WTC11 (cell line): ENCODE measurements around the gene PADI1. TPM values are rescaled to one million over a fixed set of nuclear protein-coding genes. Genes with fewer than 3 reads are reported as not detected.

Experiments
- ATAC-seq: fragments of 200-7000 bp; cut with Tn5 transposase; 2 replicates; pipeline ENCODE4 v1.10.0; 2021; ENCODE audit warnings: mild to moderate bottlenecking, moderate library complexity
- CTCF ChIA-PET: fragments of 300-600 bp; sonication (Branson Sonifier 250); formaldehyde crosslinking; loops from one replicate; lab custom pipeline; 2021; ENCODE audit warnings: antibody characterized with exemption; lab: Charles Lee
- POLR2A ChIA-PET: fragments of 350-600 bp; sonication (Branson Sonifier 250); formaldehyde crosslinking; loops from one replicate; lab custom pipeline; 2021; ENCODE audit warnings: antibody characterized with exemption; lab: Charles Lee
- DNase-seq: peaks from one replicate; pipeline ENCODE4 v3.0.0; 2021; ENCODE audit warnings: low spot score
- H3K27ac Mint-ChIP-seq: 2 replicates; pipeline ENCODE4 v1.8.0; 2021; ENCODE audit warnings: mixed read lengths
- H3K27me3 Mint-ChIP-seq: 2 replicates; pipeline ENCODE4 v1.8.0; 2021; ENCODE audit warnings: low read depth, mild to moderate bottlenecking, moderate library complexity, mixed read lengths
- H3K36me3 Mint-ChIP-seq: 2 replicates; pipeline ENCODE4 v1.8.0; 2021; ENCODE audit warnings: mixed read lengths
- H3K4me1 Mint-ChIP-seq: 2 replicates; pipeline ENCODE4 v1.8.0; 2022; ENCODE audit warnings: mixed read lengths
- H3K4me3 Mint-ChIP-seq: 2 replicates; pipeline ENCODE4 v1.8.0; 2021; ENCODE audit warnings: mild to moderate bottlenecking, moderate library complexity, mixed read lengths
- H3K9me3 Mint-ChIP-seq: 2 replicates; pipeline ENCODE4 v1.8.0; 2021; ENCODE audit warnings: mixed read lengths
- AR ChIP-seq: fragments of 250-450 bp; sonication (Bioruptor Pico); IDR thresholded peaks from 2 replicates; pipeline ENCODE4 v1.9.0; 2021; ENCODE audit warnings: mild to moderate bottlenecking
- CBFB ChIP-seq: sonication (generic); formaldehyde crosslinking; IDR thresholded peaks from 2 replicates; pipeline ENCODE4 v1.8.1; 2022; ENCODE audit warnings: mild to moderate bottlenecking, low read depth, missing genetic modification reagents
- CREM ChIP-seq: sonication (generic); formaldehyde crosslinking; IDR thresholded peaks from 2 replicates; pipeline ENCODE4 v1.8.1; 2022; ENCODE audit warnings: mild to moderate bottlenecking, missing genetic modification reagents, moderate library complexity
- ESRRA ChIP-seq: sonication (generic); formaldehyde crosslinking; IDR thresholded peaks from 2 replicates; pipeline ENCODE4 v1.8.1; 2022; ENCODE audit warnings: mild to moderate bottlenecking, missing genetic modification reagents, borderline replicate concordance
- FOXJ3 ChIP-seq: sonication (generic); formaldehyde crosslinking; IDR thresholded peaks from 2 replicates; pipeline ENCODE4 v1.9.0; 2021; ENCODE audit warnings: missing genetic modification reagents, mild to moderate bottlenecking, borderline replicate concordance
- FOXK1 ChIP-seq: sonication (generic); formaldehyde crosslinking; IDR thresholded peaks from 2 replicates; pipeline ENCODE4 v1.8.0; 2022; ENCODE audit warnings: mild to moderate bottlenecking, moderate library complexity, missing genetic modification reagents
- IRF2 ChIP-seq: sonication (generic); formaldehyde crosslinking; IDR thresholded peaks from 2 replicates; pipeline ENCODE4 v1.8.0; 2022; ENCODE audit warnings: low read depth, missing genetic modification reagents, borderline replicate concordance
- KAT7 ChIP-seq: sonication (generic); formaldehyde crosslinking; IDR thresholded peaks from 2 replicates; pipeline ENCODE4 v1.8.1; 2023; ENCODE audit warnings: missing genetic modification reagents, mild to moderate bottlenecking, borderline replicate concordance
- NR2C2 ChIP-seq: sonication (generic); formaldehyde crosslinking; IDR thresholded peaks from 2 replicates; pipeline ENCODE4 v1.8.0; 2022; ENCODE audit warnings: mild to moderate bottlenecking, missing genetic modification reagents
- TCF7 ChIP-seq: sonication (generic); formaldehyde crosslinking; IDR thresholded peaks from 2 replicates; pipeline ENCODE4 v1.8.0; 2022; ENCODE audit warnings: mild to moderate bottlenecking, low read depth, missing genetic modification reagents, moderate library complexity
- TEAD1 ChIP-seq: sonication (generic); formaldehyde crosslinking; IDR thresholded peaks from 2 replicates; pipeline ENCODE4 v1.8.0; 2022; ENCODE audit warnings: mild to moderate bottlenecking, missing genetic modification reagents
- TP53 ChIP-seq: sonication (generic); formaldehyde crosslinking; IDR thresholded peaks from 2 replicates; pipeline ENCODE4 v1.8.1; 2023; ENCODE audit warnings: mild to moderate bottlenecking, missing genetic modification reagents
- ZNF263 ChIP-seq: sonication (generic); formaldehyde crosslinking; IDR thresholded peaks from 2 replicates; pipeline ENCODE4 v1.8.1; 2022; ENCODE audit warnings: low read depth, mild to moderate bottlenecking, moderate library complexity, missing genetic modification reagents
- ZNF317 ChIP-seq: sonication (generic); formaldehyde crosslinking; IDR thresholded peaks from 2 replicates; pipeline ENCODE4 v1.8.1; 2023; ENCODE audit warnings: low read depth, mild to moderate bottlenecking, moderate library complexity, missing genetic modification reagents, borderline replicate concordance
- ZNF416 ChIP-seq: fragments of 250-450 bp; sonication (Bioruptor Pico); IDR thresholded peaks from 2 replicates; pipeline ENCODE4 v1.9.0; 2021; ENCODE audit warnings: mild to moderate bottlenecking, inconsistent platforms
- total RNA-seq: library from RNA; stranded (reverse); gene quantifications from 3 replicates; pipeline ENCODE4 v1.2.3, GENCODE V29; 2021
- TF ChIP-seq, protein P1 (sequence below): fragments of 200-600 bp; IDR thresholded peaks from 2 replicates; pipeline ENCODE4 v1.8.0; 2022; ENCODE audit warnings: antibody characterized with exemption
- TF ChIP-seq, protein P2 (sequence below): sonication (generic); formaldehyde crosslinking; IDR thresholded peaks from 2 replicates; pipeline ENCODE4 v1.8.1; 2023; ENCODE audit warnings: mild to moderate bottlenecking, missing genetic modification reagents, moderate library complexity
- TF ChIP-seq, protein P3 (sequence below): sonication (generic); formaldehyde crosslinking; IDR thresholded peaks from 2 replicates; pipeline ENCODE4 v1.8.1; 2022; ENCODE audit warnings: low read depth, missing genetic modification reagents, borderline replicate concordance
- TF ChIP-seq, protein P4 (sequence below): fragments of 250-450 bp; sonication (Bioruptor Pico); IDR thresholded peaks from 2 replicates; pipeline ENCODE4 v1.9.0; 2021; ENCODE audit warnings: moderate library complexity, mild to moderate bottlenecking, inconsistent platforms, borderline replicate concordance
- TF ChIP-seq, protein P5 (sequence below): sonication (generic); formaldehyde crosslinking; IDR thresholded peaks from 2 replicates; pipeline ENCODE4 v1.8.0; 2022; ENCODE audit warnings: missing genetic modification reagents
- TF ChIP-seq, protein P6 (sequence below): sonication (generic); formaldehyde crosslinking; IDR thresholded peaks from 2 replicates; pipeline ENCODE4 v1.8.1; 2023; ENCODE audit warnings: mild to moderate bottlenecking, missing genetic modification reagents, borderline replicate concordance

The PADI1 gene
- total RNA-seq, 1 experiment from 2014 or later: 0.15 TPM

GRCh38 chr1:17205652-17206051 lies 724 bp downstream of the PADI1 start:
- Mint-ChIP-seq H3K4me1 (peaks cover 17% of the 10 kb centered on the region), H3K9me3 (no peaks in the 10 kb centered on the region), H3K4me3 (no peak overlapping the region), H3K36me3 (no peaks in the 10 kb centered on the region), H3K27me3 (peaks cover 2% of the 10 kb centered on the region; the same call in 1 of the 2 replicates), H3K27ac (no peak overlapping the region)
- TF ChIP-seq, protein P1, sequence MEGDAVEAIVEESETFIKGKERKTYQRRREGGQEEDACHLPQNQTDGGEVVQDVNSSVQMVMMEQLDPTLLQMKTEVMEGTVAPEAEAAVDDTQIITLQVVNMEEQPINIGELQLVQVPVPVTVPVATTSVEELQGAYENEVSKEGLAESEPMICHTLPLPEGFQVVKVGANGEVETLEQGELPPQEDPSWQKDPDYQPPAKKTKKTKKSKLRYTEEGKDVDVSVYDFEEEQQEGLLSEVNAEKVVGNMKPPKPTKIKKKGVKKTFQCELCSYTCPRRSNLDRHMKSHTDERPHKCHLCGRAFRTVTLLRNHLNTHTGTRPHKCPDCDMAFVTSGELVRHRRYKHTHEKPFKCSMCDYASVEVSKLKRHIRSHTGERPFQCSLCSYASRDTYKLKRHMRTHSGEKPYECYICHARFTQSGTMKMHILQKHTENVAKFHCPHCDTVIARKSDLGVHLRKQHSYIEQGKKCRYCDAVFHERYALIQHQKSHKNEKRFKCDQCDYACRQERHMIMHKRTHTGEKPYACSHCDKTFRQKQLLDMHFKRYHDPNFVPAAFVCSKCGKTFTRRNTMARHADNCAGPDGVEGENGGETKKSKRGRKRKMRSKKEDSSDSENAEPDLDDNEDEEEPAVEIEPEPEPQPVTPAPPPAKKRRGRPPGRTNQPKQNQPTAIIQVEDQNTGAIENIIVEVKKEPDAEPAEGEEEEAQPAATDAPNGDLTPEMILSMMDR: no peak
- TF ChIP-seq TCF7 (CRISPR knock-in tag) (no peak), NR2C2 (CRISPR knock-in tag) (no peak), AR (no peak), ZNF317 (CRISPR knock-in tag) (no peak), CREM (CRISPR knock-in tag) (no peak), FOXJ3 (CRISPR knock-in tag) (no peak), ESRRA (CRISPR knock-in tag) (no peak), KAT7 (no peak), FOXK1 (CRISPR knock-in tag) (no peak), IRF2 (CRISPR knock-in tag) (no peak), CBFB (CRISPR knock-in tag) (no peak), ZNF416 (CRISPR knock-in tag) (no peak)
- TF ChIP-seq, protein P2, sequence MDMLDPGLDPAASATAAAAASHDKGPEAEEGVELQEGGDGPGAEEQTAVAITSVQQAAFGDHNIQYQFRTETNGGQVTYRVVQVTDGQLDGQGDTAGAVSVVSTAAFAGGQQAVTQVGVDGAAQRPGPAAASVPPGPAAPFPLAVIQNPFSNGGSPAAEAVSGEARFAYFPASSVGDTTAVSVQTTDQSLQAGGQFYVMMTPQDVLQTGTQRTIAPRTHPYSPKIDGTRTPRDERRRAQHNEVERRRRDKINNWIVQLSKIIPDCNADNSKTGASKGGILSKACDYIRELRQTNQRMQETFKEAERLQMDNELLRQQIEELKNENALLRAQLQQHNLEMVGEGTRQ: no peak
- TF ChIP-seq, protein P3, sequence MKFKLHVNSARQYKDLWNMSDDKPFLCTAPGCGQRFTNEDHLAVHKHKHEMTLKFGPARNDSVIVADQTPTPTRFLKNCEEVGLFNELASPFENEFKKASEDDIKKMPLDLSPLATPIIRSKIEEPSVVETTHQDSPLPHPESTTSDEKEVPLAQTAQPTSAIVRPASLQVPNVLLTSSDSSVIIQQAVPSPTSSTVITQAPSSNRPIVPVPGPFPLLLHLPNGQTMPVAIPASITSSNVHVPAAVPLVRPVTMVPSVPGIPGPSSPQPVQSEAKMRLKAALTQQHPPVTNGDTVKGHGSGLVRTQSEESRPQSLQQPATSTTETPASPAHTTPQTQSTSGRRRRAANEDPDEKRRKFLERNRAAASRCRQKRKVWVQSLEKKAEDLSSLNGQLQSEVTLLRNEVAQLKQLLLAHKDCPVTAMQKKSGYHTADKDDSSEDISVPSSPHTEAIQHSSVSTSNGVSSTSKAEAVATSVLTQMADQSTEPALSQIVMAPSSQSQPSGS (CRISPR knock-in tag): no peak
- TF ChIP-seq, protein P4, sequence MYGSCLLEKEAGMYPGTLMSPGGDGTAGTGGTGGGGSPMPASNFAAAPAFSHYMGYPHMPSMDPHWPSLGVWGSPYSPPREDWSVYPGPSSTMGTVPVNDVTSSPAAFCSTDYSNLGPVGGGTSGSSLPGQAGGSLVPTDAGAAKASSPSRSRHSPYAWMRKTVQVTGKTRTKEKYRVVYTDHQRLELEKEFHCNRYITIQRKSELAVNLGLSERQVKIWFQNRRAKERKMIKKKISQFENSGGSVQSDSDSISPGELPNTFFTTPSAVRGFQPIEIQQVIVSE (CRISPR knock-in tag): no peak
- CTCF ChIA-PET: no interaction called here
- ATAC-seq (no peak), DNase-seq (no peak)
- POLR2A ChIA-PET: no interaction called here

GRCh38 chr1:17206196-17206595 lies 1.3 kb downstream of the PADI1 start:
- peaks cover 14% of the 10 kb centered on the region for H3K4me1 Mint-ChIP-seq
- no peak overlapping the region for H3K4me3 Mint-ChIP-seq
- H3K27ac Mint-ChIP-seq: no peak overlapping the region
- DNase-seq (no peak), ATAC-seq (no peak)
- H3K9me3 Mint-ChIP-seq: no peaks in the 10 kb centered on the region
- H3K27me3 Mint-ChIP-seq: peaks cover 2% of the 10 kb centered on the region; the same call in 1 of the 2 replicates
- POLR2A ChIA-PET: no interaction called here
- no peaks in the 10 kb centered on the region for H3K36me3 Mint-ChIP-seq
- CTCF ChIA-PET: interaction anchor here (2.0 kb wide), 1 partner anchor 31 kb away, joined by 5 read pairs; no protein-coding TSS in a partner anchor
- TF ChIP-seq ZNF263 (CRISPR knock-in tag) (no peak), TEAD1 (CRISPR knock-in tag) (no peak), TP53 (no peak), FOXK1 (CRISPR knock-in tag) (no peak)
- TF ChIP-seq, protein P5, sequence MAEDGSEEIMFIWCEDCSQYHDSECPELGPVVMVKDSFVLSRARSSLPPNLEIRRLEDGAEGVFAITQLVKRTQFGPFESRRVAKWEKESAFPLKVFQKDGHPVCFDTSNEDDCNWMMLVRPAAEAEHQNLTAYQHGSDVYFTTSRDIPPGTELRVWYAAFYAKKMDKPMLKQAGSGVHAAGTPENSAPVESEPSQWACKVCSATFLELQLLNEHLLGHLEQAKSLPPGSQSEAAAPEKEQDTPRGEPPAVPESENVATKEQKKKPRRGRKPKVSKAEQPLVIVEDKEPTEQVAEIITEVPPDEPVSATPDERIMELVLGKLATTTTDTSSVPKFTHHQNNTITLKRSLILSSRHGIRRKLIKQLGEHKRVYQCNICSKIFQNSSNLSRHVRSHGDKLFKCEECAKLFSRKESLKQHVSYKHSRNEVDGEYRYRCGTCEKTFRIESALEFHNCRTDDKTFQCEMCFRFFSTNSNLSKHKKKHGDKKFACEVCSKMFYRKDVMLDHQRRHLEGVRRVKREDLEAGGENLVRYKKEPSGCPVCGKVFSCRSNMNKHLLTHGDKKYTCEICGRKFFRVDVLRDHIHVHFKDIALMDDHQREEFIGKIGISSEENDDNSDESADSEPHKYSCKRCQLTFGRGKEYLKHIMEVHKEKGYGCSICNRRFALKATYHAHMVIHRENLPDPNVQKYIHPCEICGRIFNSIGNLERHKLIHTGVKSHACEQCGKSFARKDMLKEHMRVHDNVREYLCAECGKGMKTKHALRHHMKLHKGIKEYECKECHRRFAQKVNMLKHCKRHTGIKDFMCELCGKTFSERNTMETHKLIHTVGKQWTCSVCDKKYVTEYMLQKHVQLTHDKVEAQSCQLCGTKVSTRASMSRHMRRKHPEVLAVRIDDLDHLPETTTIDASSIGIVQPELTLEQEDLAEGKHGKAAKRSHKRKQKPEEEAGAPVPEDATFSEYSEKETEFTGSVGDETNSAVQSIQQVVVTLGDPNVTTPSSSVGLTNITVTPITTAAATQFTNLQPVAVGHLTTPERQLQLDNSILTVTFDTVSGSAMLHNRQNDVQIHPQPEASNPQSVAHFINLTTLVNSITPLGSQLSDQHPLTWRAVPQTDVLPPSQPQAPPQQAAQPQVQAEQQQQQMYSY (CRISPR knock-in tag): no peak
- TF ChIP-seq, protein P6, sequence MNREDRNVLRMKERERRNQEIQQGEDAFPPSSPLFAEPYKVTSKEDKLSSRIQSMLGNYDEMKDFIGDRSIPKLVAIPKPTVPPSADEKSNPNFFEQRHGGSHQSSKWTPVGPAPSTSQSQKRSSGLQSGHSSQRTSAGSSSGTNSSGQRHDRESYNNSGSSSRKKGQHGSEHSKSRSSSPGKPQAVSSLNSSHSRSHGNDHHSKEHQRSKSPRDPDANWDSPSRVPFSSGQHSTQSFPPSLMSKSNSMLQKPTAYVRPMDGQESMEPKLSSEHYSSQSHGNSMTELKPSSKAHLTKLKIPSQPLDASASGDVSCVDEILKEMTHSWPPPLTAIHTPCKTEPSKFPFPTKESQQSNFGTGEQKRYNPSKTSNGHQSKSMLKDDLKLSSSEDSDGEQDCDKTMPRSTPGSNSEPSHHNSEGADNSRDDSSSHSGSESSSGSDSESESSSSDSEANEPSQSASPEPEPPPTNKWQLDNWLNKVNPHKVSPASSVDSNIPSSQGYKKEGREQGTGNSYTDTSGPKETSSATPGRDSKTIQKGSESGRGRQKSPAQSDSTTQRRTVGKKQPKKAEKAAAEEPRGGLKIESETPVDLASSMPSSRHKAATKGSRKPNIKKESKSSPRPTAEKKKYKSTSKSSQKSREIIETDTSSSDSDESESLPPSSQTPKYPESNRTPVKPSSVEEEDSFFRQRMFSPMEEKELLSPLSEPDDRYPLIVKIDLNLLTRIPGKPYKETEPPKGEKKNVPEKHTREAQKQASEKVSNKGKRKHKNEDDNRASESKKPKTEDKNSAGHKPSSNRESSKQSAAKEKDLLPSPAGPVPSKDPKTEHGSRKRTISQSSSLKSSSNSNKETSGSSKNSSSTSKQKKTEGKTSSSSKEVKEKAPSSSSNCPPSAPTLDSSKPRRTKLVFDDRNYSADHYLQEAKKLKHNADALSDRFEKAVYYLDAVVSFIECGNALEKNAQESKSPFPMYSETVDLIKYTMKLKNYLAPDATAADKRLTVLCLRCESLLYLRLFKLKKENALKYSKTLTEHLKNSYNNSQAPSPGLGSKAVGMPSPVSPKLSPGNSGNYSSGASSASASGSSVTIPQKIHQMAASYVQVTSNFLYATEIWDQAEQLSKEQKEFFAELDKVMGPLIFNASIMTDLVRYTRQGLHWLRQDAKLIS (CRISPR knock-in tag): no peak
